ENCODE measurements around the gene INHBB. TPM values are rescaled to one million over a fixed set of nuclear protein-coding genes. Genes with fewer than 3 reads are reported as not detected.

INHBB gene
- total and polyA plus RNA-seq, 2 of the 4 experiments (the other 2 are of a cell fraction) = 0.18 to 0.92 TPM

DNA sequence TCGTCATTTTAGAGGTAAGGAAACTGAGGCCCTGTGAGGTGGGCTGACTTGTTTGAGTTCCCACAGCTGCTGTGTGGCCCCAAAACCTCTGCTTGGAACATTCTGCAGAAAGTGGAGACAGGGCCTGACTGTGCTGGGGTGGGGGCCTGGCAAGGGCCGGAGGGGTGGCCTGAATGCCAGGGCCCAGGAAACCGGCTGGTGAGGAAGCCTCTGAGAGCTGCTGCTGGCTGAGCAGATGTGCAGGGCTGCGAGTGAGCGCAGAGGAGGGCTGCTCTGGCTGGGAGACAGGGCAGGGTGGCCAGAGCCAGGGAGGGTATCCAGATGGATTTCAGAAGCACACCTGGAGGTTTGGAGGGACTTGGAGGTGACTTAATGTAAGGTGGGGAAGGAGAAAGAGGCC, 29.9 kb upstream of the INHBB start:
- Histone ChIP-seq H3K9ac (ENCODE audit: low read depth, low read length) (no peak overlapping the region), H2BK5ac (ENCODE audit: low read depth, low read length, poor library complexity, severe bottlenecking) (no peak overlapping the region), H3K4me2 (ENCODE audit: low read depth, low read length) (no peak overlapping the region), H2AK5ac (ENCODE audit: low read depth, low read length) (no peak overlapping the region), H2BK15ac (ENCODE audit: low read depth, low read length) (no peak overlapping the region), H3K23ac (ENCODE audit: low read depth, low read length) (no peak overlapping the region), H2BK20ac (ENCODE audit: low read depth, low read length) (no peak overlapping the region), H3K79me1 (ENCODE audit: low read depth in 1 of 2, low read length in 2 of 2) (no peaks in the 10 kb centered on the region), H3K4ac (ENCODE audit: low read depth, low read length) (no peak overlapping the region), H2BK120ac (ENCODE audit: low read depth, low read length) (no peak overlapping the region), H2AFZ (replicated peaks; ENCODE audit: low read length, poor library complexity) (no peak overlapping the region), H4K5ac (ENCODE audit: low read depth, low read length) (no peak overlapping the region), H3K56ac (ENCODE audit: extremely low read depth, insufficient read depth, low read length) (no peak overlapping the region), H3K4me1 (ENCODE audit: control insufficient read depth, insufficient read depth, low read length) (no peaks in the 10 kb centered on the region; the same call in 1 of the 2 replicates), H2AK9ac (replicated peaks; ENCODE audit: low read depth, low read length, poor library complexity) (no peak overlapping the region), H4K91ac (ENCODE audit: insufficient read depth, low read depth, low read length) (no peak overlapping the region), H3K4me3 (ENCODE audit: insufficient read depth, low read depth, low read length) (no peak overlapping the region), H3K18ac (ENCODE audit: low read depth, low read length) (no peak overlapping the region), H3K14ac (replicated peaks; ENCODE audit: low read depth, low read length) (no peak overlapping the region), H3K27ac (ENCODE audit: insufficient read depth, low read length) (no peak overlapping the region), H3K27me3 (ENCODE audit: control insufficient read depth, insufficient read depth, low read length) (peaks cover 31% of the 10 kb centered on the region), H4K20me1 (ENCODE audit: insufficient read depth, low read length) (no peaks in the 10 kb centered on the region), H3K9me3 (ENCODE audit: control insufficient read depth, insufficient read depth, low read length) (no peaks in the 10 kb centered on the region), H4K8ac (ENCODE audit: low read depth in 2 of 2, low read length in 2 of 2) (no peak overlapping the region), H3K9me1 (ENCODE audit: insufficient read depth, low read length) (no peaks in the 10 kb centered on the region), H3K36me3 (ENCODE audit: control insufficient read depth, insufficient read depth, low read length) (no peaks in the 10 kb centered on the region)
- 79% methylated on average over 4 of the region's 5 CpGs; no CpG with 5 or more reads in 1 of the 2 experiments for WGBS, 2 experiments (ENCODE audit: extremely low coverage in 2 of 2, insufficient read length in 1 of 2)
- no peak for ATAC-seq (ENCODE audit: low read depth)
- intact Hi-C loops (cut with micrococcal nuclease) (no loop called here), dilution Hi-C loops (cut with HindIII; ENCODE audit: low sequenced_read_pairs, unreplicated experiment) (no loop called here), in situ Hi-C loops (cut with MboI; ENCODE audit: low sequenced_read_pairs) (no loop called here)
- POLR2A ChIA-PET (ENCODE audit: unreplicated experiment) = interaction anchor here (0.6 kb wide), 1 partner anchor 1421 kb away, joined by 7 read pairs; no protein-coding TSS in a partner anchor
- DNase-seq = no peak
- CTCF ChIA-PET = no interaction called here
- no peak for TF ChIP-seq RFX5 (IDR thresholded peaks at IDR 0.05; ENCODE audit: low read depth, low read length)
- TF ChIP-seq CTCF (conservative IDR thresholded peaks at IDR 0.05; ENCODE audit: low read depth, low read length) = no peak
- no peak for TF ChIP-seq BHLHE40 (IDR thresholded peaks at IDR 0.05; ENCODE audit: low read depth, low read length)
- no peak for TF ChIP-seq POLR2A (IDR thresholded peaks at IDR 0.05; ENCODE audit: low read depth, low read length)
- no peak for TF ChIP-seq CEBPB (IDR thresholded peaks at IDR 0.05; ENCODE audit: low read depth, low read length)
- TF ChIP-seq NFE2L2 (IDR thresholded peaks at IDR 0.05; ENCODE audit: low read depth, low read length) = no peak
- no peak for TF ChIP-seq SMC3 (IDR thresholded peaks at IDR 0.05; ENCODE audit: low read depth, low read length)
- TF ChIP-seq FOS (IDR thresholded peaks at IDR 0.05; ENCODE audit: low read depth, low read length) = no peak
- TF ChIP-seq, protein P1, sequence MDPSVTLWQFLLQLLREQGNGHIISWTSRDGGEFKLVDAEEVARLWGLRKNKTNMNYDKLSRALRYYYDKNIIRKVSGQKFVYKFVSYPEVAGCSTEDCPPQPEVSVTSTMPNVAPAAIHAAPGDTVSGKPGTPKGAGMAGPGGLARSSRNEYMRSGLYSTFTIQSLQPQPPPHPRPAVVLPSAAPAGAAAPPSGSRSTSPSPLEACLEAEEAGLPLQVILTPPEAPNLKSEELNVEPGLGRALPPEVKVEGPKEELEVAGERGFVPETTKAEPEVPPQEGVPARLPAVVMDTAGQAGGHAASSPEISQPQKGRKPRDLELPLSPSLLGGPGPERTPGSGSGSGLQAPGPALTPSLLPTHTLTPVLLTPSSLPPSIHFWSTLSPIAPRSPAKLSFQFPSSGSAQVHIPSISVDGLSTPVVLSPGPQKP (IDR thresholded peaks at IDR 0.05; ENCODE audit: borderline replicate concordance, low read depth, low read length) = no peak
- no peak for TF ChIP-seq USF2 (IDR thresholded peaks at IDR 0.05; ENCODE audit: low read depth, low read length)
- no peak for TF ChIP-seq MXI1 (IDR thresholded peaks at IDR 0.05; ENCODE audit: borderline replicate concordance, low read depth, low read length)
- TF ChIP-seq CHD1 (IDR thresholded peaks at IDR 0.05; ENCODE audit: low read depth, low read length) = no peak
- no peak for TF ChIP-seq MAFK (IDR thresholded peaks at IDR 0.05; ENCODE audit: low read depth, low read length)
- TF ChIP-seq RCOR1 (IDR thresholded peaks at IDR 0.05; ENCODE audit: insufficient replicate concordance, low read length) = no peak
- TF ChIP-seq MAZ (IDR thresholded peaks at IDR 0.05; ENCODE audit: borderline replicate concordance, low read depth, low read length) = no peak
- TF ChIP-seq RAD21 (IDR thresholded peaks at IDR 0.05; ENCODE audit: low read length) = no peak
- BruUV-seq (replicated peaks) = no TSS peak

Measured in IMR-90 (cell line).